DND-41 (cell line): ENCODE data around the gene EML1.

ENCODE experiments used
- ATAC-seq: fragments of 200-7000 bp; cut with Tn5 transposase; 3 replicates; pipeline ENCODE4 v1.9.1; 2021; ENCODE audit warnings: low read depth; ENCODE audit not compliant: insufficient read depth
- DNase-seq: peaks from one replicate; pipeline ENCODE4 v3.0.0-alpha.2; 2020
- H2AFZ ChIP-seq: 2 replicates; pipeline ENCODE4 v1.6.0; 2012; ENCODE audit warnings: low read depth, low read length
- H3K27ac ChIP-seq: 2 replicates; pipeline ENCODE4 v1.5.1; 2012; ENCODE audit warnings: low read length, inconsistent platforms
- H3K27me3 ChIP-seq: fragments of 200-600 bp; sonication (generic); 2 replicates; pipeline ENCODE4 v1.6.0; 2012; ENCODE audit warnings: low read length, mild to moderate bottlenecking, inconsistent platforms; ENCODE audit not compliant: insufficient read depth, poor library complexity
- H3K36me3 ChIP-seq: 2 replicates; pipeline ENCODE4 v1.5.1; 2012; ENCODE audit warnings: low read length, inconsistent platforms; ENCODE audit not compliant: insufficient read depth
- H3K4me1 ChIP-seq: 2 replicates; pipeline ENCODE4 v1.5.1; 2012; ENCODE audit warnings: mild to moderate bottlenecking, low read length; ENCODE audit not compliant: insufficient read depth
- H3K4me2 ChIP-seq: 2 replicates; pipeline ENCODE4 v1.6.0; 2012; ENCODE audit warnings: mild to moderate bottlenecking, moderate library complexity, low read length, inconsistent platforms; ENCODE audit not compliant: insufficient read depth
- H3K4me3 ChIP-seq, 2 experiments: fragments of 200-600 bp in 1 of 2; shearing (Covaris generic) in 1 of 2; 2 replicates each; pipeline ENCODE4 v1.5.1; 2012 to 2016; ENCODE audit warnings: inconsistent platforms in 2 of 2, low read length in 2 of 2, mild to moderate bottlenecking in 2 of 2, low read depth in 1 of 2, moderate library complexity in 1 of 2
- H3K79me2 ChIP-seq: 2 replicates; pipeline ENCODE4 v1.6.0; 2012; ENCODE audit warnings: low read length, inconsistent platforms; ENCODE audit not compliant: insufficient read depth
- H3K9ac ChIP-seq: 2 replicates; pipeline ENCODE4 v1.6.0; 2012; ENCODE audit warnings: low read depth, mild to moderate bottlenecking, inconsistent platforms, low read length, moderate library complexity
- H3K9me3 ChIP-seq: 2 replicates; pipeline ENCODE4 v1.5.1; 2012; ENCODE audit warnings: low read length, moderate library complexity, mild to moderate bottlenecking, inconsistent platforms; ENCODE audit not compliant: insufficient read depth, severe bottlenecking
- H4K20me1 ChIP-seq: 2 replicates; pipeline ENCODE4 v1.6.0; 2012; ENCODE audit warnings: low read length; ENCODE audit not compliant: insufficient read depth
- CTCF ChIP-seq: IDR thresholded peaks from 2 replicates; pipeline ENCODE4 v1.5.1; 2012; ENCODE audit warnings: borderline replicate concordance, low read length, moderate library complexity, mild to moderate bottlenecking; ENCODE audit not compliant: poor library complexity, severe bottlenecking; ENCODE audit errors: extremely low read depth
- EZH2 ChIP-seq: IDR thresholded peaks from 3 replicates; pipeline ENCODE4 v1.6.1; 2012; ENCODE audit warnings: borderline replicate concordance, low read depth, mild to moderate bottlenecking, moderate library complexity, low read length, inconsistent platforms; ENCODE audit not compliant: severe bottlenecking

The EML1 gene

GRCh38 chr14:99775351-99775750 lies 17.9 kb upstream of the EML1 start:
- H2AFZ ChIP-seq: no peak overlapping the region
- no peak overlapping the region for H3K9ac ChIP-seq
- H3K36me3 ChIP-seq: no peaks in the 10 kb centered on the region
- DNase-seq (no peak), ATAC-seq (no peak)
- no peaks in the 10 kb centered on the region for H3K9me3 ChIP-seq
- no peak overlapping the region for H3K4me2 ChIP-seq
- H4K20me1 ChIP-seq: 0 out of 2 replicates have a peak, but pooled peaks cover 3% of the 10 kb centered on the region
- H3K4me3 ChIP-seq: no peak overlapping the region
- TF ChIP-seq CTCF (no peak), EZH2 (no peak)
- no peaks in the 10 kb centered on the region for H3K79me2 ChIP-seq
- peaks cover 16% of the 10 kb centered on the region for H3K27me3 ChIP-seq
- no peak overlapping the region for H3K27ac ChIP-seq
- no peaks in the 10 kb centered on the region for H3K4me1 ChIP-seq

- H3K79me2 ChIP-seq: no peaks in the 10 kb centered on the region
- H3K4me1 ChIP-seq: no peaks in the 10 kb centered on the region
- DNase-seq (no peak), ATAC-seq (no peak)
- no peak overlapping the region for H3K9ac ChIP-seq
- peaks cover 14% of the 10 kb centered on the region for H3K27me3 ChIP-seq
- H3K27ac ChIP-seq: no peak overlapping the region
- H2AFZ ChIP-seq: no peak overlapping the region
- no peak overlapping the region for H3K4me3 ChIP-seq
- TF ChIP-seq EZH2 (no peak), CTCF (no peak)
- 0 out of 2 replicates have a peak, but pooled peaks cover 3% of the 10 kb centered on the region for H4K20me1 ChIP-seq
- no peak overlapping the region for H3K4me2 ChIP-seq
- no peaks in the 10 kb centered on the region for H3K36me3 ChIP-seq
- no peaks in the 10 kb centered on the region for H3K9me3 ChIP-seq
Observed at GRCh38 chr14:99777951-99778350, 15.3 kb upstream of the EML1 start.

GRCh38 chr14:99779751-99780150 lies 13.5 kb upstream of the EML1 start:
- no peak for DNase-seq

More at GRCh38 chr14:99779751-99780150, 13.5 kb upstream of the EML1 start:
- Histone ChIP-seq H3K4me2 (no peak overlapping the region), H3K4me1 (no peaks in the 10 kb centered on the region), H3K27ac (no peak overlapping the region), H3K4me3 (no peak overlapping the region), H3K27me3 (peaks cover 14% of the 10 kb centered on the region), H3K36me3 (no peaks in the 10 kb centered on the region), H3K9me3 (no peaks in the 10 kb centered on the region), H3K9ac (no peak overlapping the region), H4K20me1 (no peaks in the 10 kb centered on the region), H2AFZ (no peak overlapping the region), H3K79me2 (no peaks in the 10 kb centered on the region)
- ATAC-seq: no peak
- TF ChIP-seq CTCF (no peak), EZH2 (no peak)
